Brain microvascular endothelial cell (primary cell): ENCODE results near the gene BEST2.

ENCODE experiments used
- DNase-seq: peaks from one replicate; pipeline ENCODE4 v3.0.0-alpha.2; 2020
- H3K27ac ChIP-seq: fragments of 250-450 bp; sonication (Bioruptor Pico); 2 replicates; pipeline ENCODE4 v1.5.1; 2020; ENCODE audit warnings: mild to moderate bottlenecking, moderate library complexity
- H3K27me3 ChIP-seq: fragments of 250-450 bp; sonication (Bioruptor Pico); replicated peaks from 2 replicates; pipeline ENCODE4 v1.5.1; 2020; ENCODE audit warnings: mild to moderate bottlenecking
- H3K36me3 ChIP-seq: fragments of 250-450 bp; sonication (Bioruptor Pico); replicated peaks from 2 replicates; pipeline ENCODE4 v1.5.1; 2020; ENCODE audit warnings: mild to moderate bottlenecking
- H3K4me3 ChIP-seq: 2 replicates; pipeline ENCODE4 v1.5.1; 2011; ENCODE audit warnings: low read depth, mild to moderate bottlenecking, control low read depth, low read length, moderate library complexity
- in situ Hi-C: cut with HindIII; loops from 2 replicates; pipeline ENCODE4 v1.10.0; 2017; ENCODE audit warnings: low sequenced_read_pairs, low pct_ligation_motif_present
- TF ChIP-seq, protein P1 (sequence below): IDR thresholded peaks from 2 replicates; pipeline ENCODE4 v1.5.1; 2011; ENCODE audit warnings: low read depth, mild to moderate bottlenecking, moderate library complexity, low read length, control low read depth, inconsistent platforms; ENCODE audit errors: missing control alignments

The BEST2 gene

DNA sequence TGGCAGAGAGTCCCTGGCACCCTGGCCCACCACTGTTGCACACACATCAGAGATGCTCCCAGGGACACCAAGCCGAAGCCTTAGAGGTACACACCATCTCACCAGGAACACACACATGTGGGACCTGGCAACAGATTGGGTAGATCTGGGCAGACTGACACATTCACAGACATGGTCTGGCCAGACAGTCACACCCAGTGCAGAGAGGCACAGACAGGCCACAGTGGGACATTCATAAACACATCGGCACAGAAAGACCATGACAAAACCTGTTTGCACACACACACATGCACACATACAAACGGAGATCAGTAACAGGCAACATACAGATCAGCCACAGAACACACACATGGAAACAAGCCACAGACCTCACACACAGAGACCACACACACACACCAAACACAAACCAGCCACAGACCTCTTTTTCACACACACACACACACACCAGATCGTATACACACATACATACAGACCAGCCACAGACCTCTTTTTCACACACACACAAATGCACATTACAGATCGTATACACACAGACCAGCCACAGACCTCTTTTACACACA lies 33.4 kb downstream of the BEST2 start:
- H3K27ac ChIP-seq, result peak overlapping the region; percentile 34
- H3K4me3 ChIP-seq, result no peak overlapping the region
- TF ChIP-seq, protein P1, sequence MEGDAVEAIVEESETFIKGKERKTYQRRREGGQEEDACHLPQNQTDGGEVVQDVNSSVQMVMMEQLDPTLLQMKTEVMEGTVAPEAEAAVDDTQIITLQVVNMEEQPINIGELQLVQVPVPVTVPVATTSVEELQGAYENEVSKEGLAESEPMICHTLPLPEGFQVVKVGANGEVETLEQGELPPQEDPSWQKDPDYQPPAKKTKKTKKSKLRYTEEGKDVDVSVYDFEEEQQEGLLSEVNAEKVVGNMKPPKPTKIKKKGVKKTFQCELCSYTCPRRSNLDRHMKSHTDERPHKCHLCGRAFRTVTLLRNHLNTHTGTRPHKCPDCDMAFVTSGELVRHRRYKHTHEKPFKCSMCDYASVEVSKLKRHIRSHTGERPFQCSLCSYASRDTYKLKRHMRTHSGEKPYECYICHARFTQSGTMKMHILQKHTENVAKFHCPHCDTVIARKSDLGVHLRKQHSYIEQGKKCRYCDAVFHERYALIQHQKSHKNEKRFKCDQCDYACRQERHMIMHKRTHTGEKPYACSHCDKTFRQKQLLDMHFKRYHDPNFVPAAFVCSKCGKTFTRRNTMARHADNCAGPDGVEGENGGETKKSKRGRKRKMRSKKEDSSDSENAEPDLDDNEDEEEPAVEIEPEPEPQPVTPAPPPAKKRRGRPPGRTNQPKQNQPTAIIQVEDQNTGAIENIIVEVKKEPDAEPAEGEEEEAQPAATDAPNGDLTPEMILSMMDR, result no peak
- no peak for DNase-seq
- in situ Hi-C loops, result no loop called here
- no peaks in the 10 kb centered on the region for H3K36me3 ChIP-seq
- H3K27me3 ChIP-seq, result no peaks in the 10 kb centered on the region

DNA sequence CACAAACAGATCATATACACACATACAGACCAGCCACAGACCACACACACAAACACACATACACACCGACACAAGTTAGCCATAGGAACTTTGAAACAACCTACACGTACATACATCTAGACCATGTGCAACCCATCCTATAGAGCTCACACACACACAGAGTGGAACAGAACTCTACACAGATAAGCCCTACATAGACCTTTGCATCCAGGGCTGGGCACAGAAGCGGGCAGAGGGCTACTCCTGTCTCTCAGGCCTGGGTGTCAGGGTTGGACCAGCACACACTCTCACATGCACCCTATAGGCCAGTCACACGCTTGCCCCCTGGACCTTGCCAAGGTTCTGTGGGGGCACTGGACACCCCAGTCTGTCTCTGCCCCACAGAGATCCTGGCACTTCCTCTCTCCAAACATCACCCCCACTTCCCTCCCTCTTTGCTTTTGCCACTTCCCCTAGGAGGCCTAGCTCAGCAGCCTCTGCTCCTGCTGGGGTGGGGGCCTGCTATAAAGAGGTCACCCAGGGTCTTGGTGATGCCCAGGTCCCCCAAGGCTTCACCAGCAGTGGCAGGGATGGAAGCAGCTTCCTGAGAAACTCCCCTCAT lies 33.9 kb downstream of the BEST2 start:
- no peaks in the 10 kb centered on the region for H3K36me3 ChIP-seq
- TF ChIP-seq, protein P1, result no peak
- no peak overlapping the region for H3K27ac ChIP-seq
- no peaks in the 10 kb centered on the region for H3K27me3 ChIP-seq
- DNase-seq, result no peak
- H3K4me3 ChIP-seq, result no peak overlapping the region
- in situ Hi-C loops, result no loop called here

DNA sequence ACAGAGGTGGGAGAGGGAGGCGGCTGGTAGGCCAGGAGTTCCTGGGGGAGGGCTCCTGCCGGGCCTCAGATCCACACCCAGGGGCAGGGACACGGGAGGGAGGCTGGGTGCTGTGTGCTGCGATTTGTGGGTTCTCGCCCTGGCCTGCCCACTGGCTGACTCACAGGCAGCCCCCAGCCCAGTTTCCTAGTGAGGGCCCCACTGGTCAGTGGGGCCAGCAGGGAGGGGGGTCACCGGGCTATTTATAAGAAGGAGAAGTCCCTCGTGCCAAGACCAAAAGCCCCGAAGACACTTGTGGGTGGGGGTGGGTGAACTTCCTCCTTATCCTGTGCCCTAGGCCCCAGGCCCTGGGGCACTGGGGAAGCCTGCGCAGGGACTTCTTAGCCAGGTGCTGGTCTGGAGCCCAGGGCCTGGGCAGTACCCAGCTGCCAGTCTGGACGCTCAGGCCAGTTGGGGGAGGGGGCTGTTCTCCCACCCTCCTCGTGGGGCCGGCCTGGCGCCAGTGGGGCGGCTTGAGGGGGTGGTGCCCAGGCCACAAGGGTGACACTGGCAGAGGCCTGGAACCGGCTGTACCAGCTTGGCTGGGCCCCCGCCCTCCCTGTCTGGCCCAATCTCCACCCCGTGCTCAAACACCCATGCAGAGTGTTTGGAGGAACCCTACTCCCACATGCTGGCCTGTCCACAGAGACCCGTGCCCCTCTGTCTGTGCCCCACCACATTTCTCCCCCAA lies 34.7 kb downstream of the BEST2 start:
- no peak overlapping the region for H3K4me3 ChIP-seq
- TF ChIP-seq, protein P1, result no peak
- no peaks in the 10 kb centered on the region for H3K36me3 ChIP-seq
- no peak overlapping the region for H3K27ac ChIP-seq
- in situ Hi-C loops, result no loop called here
- H3K27me3 ChIP-seq, result no peaks in the 10 kb centered on the region
- DNase-seq, result no peak

DNA sequence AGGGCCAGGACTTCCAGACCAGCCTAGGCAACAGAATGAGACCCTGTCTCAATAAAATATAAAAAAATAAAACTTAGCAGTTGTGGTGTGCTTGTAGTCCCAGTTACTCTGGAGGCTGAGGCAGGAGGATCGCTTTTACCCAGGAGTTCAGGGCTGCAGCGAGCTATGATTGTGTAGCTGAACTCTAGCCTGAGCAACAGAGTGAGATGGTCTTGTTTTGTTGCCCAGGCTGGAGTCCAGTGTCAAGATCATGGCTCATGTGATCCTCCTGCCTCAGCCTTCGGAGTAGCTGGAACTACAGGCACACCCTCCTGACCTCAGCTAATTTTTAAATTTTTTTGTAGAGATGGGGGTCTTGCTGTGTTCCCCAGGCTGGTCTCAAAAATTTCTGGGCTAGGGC lies 35.4 kb downstream of the BEST2 start:
- TF ChIP-seq, protein P1, result no peak
- in situ Hi-C loops, result no loop called here
- DNase-seq, result no peak
- no peak overlapping the region for H3K27ac ChIP-seq
- H3K36me3 ChIP-seq, result no peaks in the 10 kb centered on the region
- H3K4me3 ChIP-seq, result no peak overlapping the region
- H3K27me3 ChIP-seq, result no peaks in the 10 kb centered on the region

DNA sequence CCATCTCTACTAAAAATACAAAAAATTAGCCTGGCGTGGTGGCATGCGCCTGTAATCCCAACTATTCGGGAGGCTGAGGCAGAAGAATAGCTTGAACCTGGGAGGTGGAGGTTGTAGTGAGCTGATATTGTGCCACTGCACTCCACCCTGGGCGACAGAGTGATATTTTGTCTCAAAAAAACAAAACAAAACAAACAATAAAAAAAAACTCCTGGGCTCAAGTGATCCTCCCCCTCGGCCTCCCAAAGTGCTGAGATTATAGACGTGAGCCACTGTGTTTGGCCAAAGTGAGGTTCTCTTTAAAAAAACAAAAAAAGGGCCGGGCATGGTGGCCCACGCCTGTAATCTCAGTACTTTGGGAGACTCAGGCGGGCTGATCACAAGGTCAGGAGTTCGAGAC lies 35.9 kb downstream of the BEST2 start:
- DNase-seq, result no peak
- in situ Hi-C loops, result no loop called here
- TF ChIP-seq, protein P1, result no peak
- Histone ChIP-seq H3K36me3 (no peaks in the 10 kb centered on the region), H3K27ac (no peak overlapping the region), H3K4me3 (no peak overlapping the region), H3K27me3 (no peaks in the 10 kb centered on the region)
